ENCODE data around the gene NFAM1. TPM values are rescaled to one million over a fixed set of nuclear protein-coding genes. Genes with fewer than 3 reads are reported as not detected.

NFAM1 gene
- total and polyA plus RNA-seq, 2 of the 4 experiments (the other 2 are of a cell fraction) = not detected

DNA sequence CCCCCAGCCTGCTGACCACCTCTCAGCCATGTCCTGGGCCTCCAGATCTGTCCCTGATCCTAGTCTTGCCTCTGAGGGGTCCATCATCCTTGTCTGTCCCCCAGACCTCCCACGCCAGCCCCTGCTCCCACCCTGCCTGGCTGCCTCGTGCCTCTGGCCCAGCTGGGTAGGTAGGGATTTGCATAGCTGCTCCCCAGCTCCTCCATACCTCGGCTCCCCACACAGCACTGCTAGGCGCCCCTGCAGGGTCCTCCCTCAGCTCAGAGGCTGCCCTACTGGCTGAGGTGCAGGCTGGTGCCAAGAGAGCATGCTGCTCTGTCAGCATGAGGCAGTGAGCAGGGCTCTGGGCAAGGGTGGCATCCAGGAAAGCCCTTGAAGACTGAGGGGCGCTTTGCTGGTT, 47.7 kb downstream of the NFAM1 start:
- Histone ChIP-seq H3K14ac (replicated peaks; ENCODE audit: low read depth, low read length) (no peak overlapping the region), H3K9me1 (ENCODE audit: insufficient read depth, low read length) (no peaks in the 10 kb centered on the region), H4K20me1 (ENCODE audit: insufficient read depth, low read length) (no peaks in the 10 kb centered on the region), H2AK9ac (replicated peaks; ENCODE audit: low read depth, low read length, poor library complexity) (no peak overlapping the region), H2BK15ac (ENCODE audit: low read depth, low read length) (no peak overlapping the region), H4K8ac (ENCODE audit: low read depth in 2 of 2, low read length in 2 of 2) (no peak overlapping the region), H3K9me3 (ENCODE audit: control insufficient read depth, insufficient read depth, low read length) (no peaks in the 10 kb centered on the region), H4K91ac (ENCODE audit: insufficient read depth, low read depth, low read length) (no peak overlapping the region), H3K4ac (ENCODE audit: low read depth, low read length) (no peak overlapping the region), H2AFZ (replicated peaks; ENCODE audit: low read length, poor library complexity) (no peak overlapping the region), H3K4me3 (ENCODE audit: insufficient read depth, low read depth, low read length) (no peak overlapping the region), H2AK5ac (ENCODE audit: low read depth, low read length) (no peak overlapping the region), H2BK5ac (ENCODE audit: low read depth, low read length, poor library complexity, severe bottlenecking) (no peak overlapping the region), H3K4me2 (ENCODE audit: low read depth, low read length) (no peak overlapping the region), H3K36me3 (ENCODE audit: control insufficient read depth, insufficient read depth, low read length) (no peaks in the 10 kb centered on the region), H3K56ac (ENCODE audit: extremely low read depth, insufficient read depth, low read length) (no peak overlapping the region), H4K5ac (ENCODE audit: low read depth, low read length) (no peak overlapping the region), H3K9ac (ENCODE audit: low read depth, low read length) (no peak overlapping the region), H3K23ac (ENCODE audit: low read depth, low read length) (no peak overlapping the region), H3K27me3 (ENCODE audit: control insufficient read depth, insufficient read depth, low read length) (peaks cover 45% of the 10 kb centered on the region), H3K79me1 (ENCODE audit: low read depth in 1 of 2, low read length in 2 of 2) (no peaks in the 10 kb centered on the region), H3K4me1 (ENCODE audit: control insufficient read depth, insufficient read depth, low read length) (no peaks in the 10 kb centered on the region), H3K18ac (ENCODE audit: low read depth, low read length) (no peak overlapping the region), H3K27ac (ENCODE audit: insufficient read depth, low read length) (no peak overlapping the region), H2BK120ac (ENCODE audit: low read depth, low read length) (no peak overlapping the region), H2BK20ac (ENCODE audit: low read depth, low read length) (no peak overlapping the region)
- in situ Hi-C loops (cut with MboI; ENCODE audit: low sequenced_read_pairs) (no loop called here), intact Hi-C loops (cut with micrococcal nuclease) (no loop called here), dilution Hi-C loops (cut with HindIII; ENCODE audit: low sequenced_read_pairs, unreplicated experiment) (no loop called here)
- TF ChIP-seq FOS (IDR thresholded peaks at IDR 0.05; ENCODE audit: low read depth, low read length) (no peak), RCOR1 (IDR thresholded peaks at IDR 0.05; ENCODE audit: insufficient replicate concordance, low read length) (no peak), NFE2L2 (IDR thresholded peaks at IDR 0.05; ENCODE audit: low read depth, low read length) (no peak), CHD1 (IDR thresholded peaks at IDR 0.05; ENCODE audit: low read depth, low read length) (no peak), SMC3 (IDR thresholded peaks at IDR 0.05; ENCODE audit: low read depth, low read length) (no peak), MAFK (IDR thresholded peaks at IDR 0.05; ENCODE audit: low read depth, low read length) (no peak), RAD21 (IDR thresholded peaks at IDR 0.05; ENCODE audit: low read length) (no peak), MAZ (IDR thresholded peaks at IDR 0.05; ENCODE audit: borderline replicate concordance, low read depth, low read length) (no peak), BHLHE40 (IDR thresholded peaks at IDR 0.05; ENCODE audit: low read depth, low read length) (no peak), POLR2A (IDR thresholded peaks at IDR 0.05; ENCODE audit: low read depth, low read length) (no peak), MXI1 (IDR thresholded peaks at IDR 0.05; ENCODE audit: borderline replicate concordance, low read depth, low read length) (no peak)
- TF ChIP-seq, protein P1, sequence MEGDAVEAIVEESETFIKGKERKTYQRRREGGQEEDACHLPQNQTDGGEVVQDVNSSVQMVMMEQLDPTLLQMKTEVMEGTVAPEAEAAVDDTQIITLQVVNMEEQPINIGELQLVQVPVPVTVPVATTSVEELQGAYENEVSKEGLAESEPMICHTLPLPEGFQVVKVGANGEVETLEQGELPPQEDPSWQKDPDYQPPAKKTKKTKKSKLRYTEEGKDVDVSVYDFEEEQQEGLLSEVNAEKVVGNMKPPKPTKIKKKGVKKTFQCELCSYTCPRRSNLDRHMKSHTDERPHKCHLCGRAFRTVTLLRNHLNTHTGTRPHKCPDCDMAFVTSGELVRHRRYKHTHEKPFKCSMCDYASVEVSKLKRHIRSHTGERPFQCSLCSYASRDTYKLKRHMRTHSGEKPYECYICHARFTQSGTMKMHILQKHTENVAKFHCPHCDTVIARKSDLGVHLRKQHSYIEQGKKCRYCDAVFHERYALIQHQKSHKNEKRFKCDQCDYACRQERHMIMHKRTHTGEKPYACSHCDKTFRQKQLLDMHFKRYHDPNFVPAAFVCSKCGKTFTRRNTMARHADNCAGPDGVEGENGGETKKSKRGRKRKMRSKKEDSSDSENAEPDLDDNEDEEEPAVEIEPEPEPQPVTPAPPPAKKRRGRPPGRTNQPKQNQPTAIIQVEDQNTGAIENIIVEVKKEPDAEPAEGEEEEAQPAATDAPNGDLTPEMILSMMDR (conservative IDR thresholded peaks at IDR 0.05; ENCODE audit: low read depth, low read length) = no peak
- TF ChIP-seq, protein P2, sequence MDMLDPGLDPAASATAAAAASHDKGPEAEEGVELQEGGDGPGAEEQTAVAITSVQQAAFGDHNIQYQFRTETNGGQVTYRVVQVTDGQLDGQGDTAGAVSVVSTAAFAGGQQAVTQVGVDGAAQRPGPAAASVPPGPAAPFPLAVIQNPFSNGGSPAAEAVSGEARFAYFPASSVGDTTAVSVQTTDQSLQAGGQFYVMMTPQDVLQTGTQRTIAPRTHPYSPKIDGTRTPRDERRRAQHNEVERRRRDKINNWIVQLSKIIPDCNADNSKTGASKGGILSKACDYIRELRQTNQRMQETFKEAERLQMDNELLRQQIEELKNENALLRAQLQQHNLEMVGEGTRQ (IDR thresholded peaks at IDR 0.05; ENCODE audit: low read depth, low read length) = no peak
- POLR2A ChIA-PET (ENCODE audit: unreplicated experiment) = no interaction called here
- DNase-seq (no peak), ATAC-seq (ENCODE audit: low read depth) (no peak)
- BruUV-seq (replicated peaks) = no TSS peak
- no CpG with 5 or more reads among the region's 5 CpGs for WGBS, 2 experiments (ENCODE audit: extremely low coverage in 2 of 2, insufficient read length in 1 of 2)
- CTCF ChIA-PET = interaction anchor here (0.5 kb wide), 1 partner anchor 20 kb away, joined by 7 read pairs; no protein-coding TSS in a partner anchor

Measured in IMR-90 (cell line).